Transverse colon (tissue), 4 donors: ENCODE measurements around the gene IKZF2.

Source experiments
- CTCF ChIP-seq, 5 experiments: fragments of 200-600 bp in 3 of 5; fragments of 450-650 bp in 2 of 5; sonication (generic) in 3 of 5; IDR thresholded peaks; 1 replicate in 2 of 5; 2 replicates in 3 of 5; pipeline ENCODE4 v1.5.1; 2016 to 2017; ENCODE audit warnings: antibody characterized with exemption in 5 of 5, inconsistent platforms in 3 of 5, mild to moderate bottlenecking in 2 of 5, moderate library complexity in 1 of 5
- EP300 ChIP-seq: sonication (generic); formaldehyde crosslinking; IDR thresholded peaks from one replicate; pipeline ENCODE4 v1.6.1; 2017; ENCODE audit warnings: antibody characterized with exemption, low read depth
- POLR2A ChIP-seq: fragments of 450-650 bp; IDR thresholded peaks from one replicate; pipeline ENCODE4 v1.6.1; 2016; ENCODE audit warnings: antibody characterized with exemption, mild to moderate bottlenecking, moderate library complexity
- POLR2AphosphoS5 ChIP-seq, 3 donors: sonication (generic); formaldehyde crosslinking; IDR thresholded peaks; one replicate each; pipeline ENCODE4 v1.6.1; 2016; ENCODE audit warnings: antibody characterized with exemption in 3 of 3

GRCh38 chr2:212962691-212963090, 188.7 kb downstream of the IKZF2 start:
- TF ChIP-seq POLR2AphosphoS5 (IDR thresholded peaks at IDR 0.05) (no peak), POLR2A (no peak), EP300 (no peak), CTCF (IDR thresholded peaks at IDR 0.05) (no peak)
